Activated B cell treated with CpG ODN at 0.5 μM for 24 hours (primary cell): ENCODE results near the gene INHBC. TPM values are rescaled to one million over a fixed set of nuclear protein-coding genes. Genes with fewer than 3 reads are reported as not detected.

Experiments used
- ATAC-seq: fragments of 200-7000 bp; cut with Tn5 transposase; one replicate; pipeline ENCODE4 v1.10.0; 2021; ENCODE audit warnings: low read depth, mild to moderate bottlenecking, moderate library complexity
- CTCF ChIA-PET: fragments of 350-600 bp; sonication (Branson Sonifier 250); formaldehyde crosslinking; loops from one replicate; lab custom pipeline; 2021; ENCODE audit warnings: antibody characterized with exemption; lab: Charles Lee
- POLR2A ChIA-PET: fragments of 350-600 bp; sonication (Branson Sonifier 250); formaldehyde crosslinking; loops from one replicate; lab custom pipeline; 2021; ENCODE audit warnings: antibody characterized with exemption; lab: Charles Lee
- DNase-seq: peaks from one replicate; pipeline ENCODE4 v3.0.0; 2022
- H3K27ac Mint-ChIP-seq: one replicate; pipeline ENCODE4 v1.8.0; 2020; ENCODE audit warnings: mixed read lengths
- H3K27me3 Mint-ChIP-seq: one replicate; pipeline ENCODE4 v1.8.0; 2021; ENCODE audit warnings: mixed read lengths
- H3K36me3 Mint-ChIP-seq: one replicate; pipeline ENCODE4 v1.8.0; 2021; ENCODE audit warnings: low read depth, mixed read lengths
- H3K4me1 Mint-ChIP-seq: one replicate; pipeline ENCODE4 v1.8.0; 2021; ENCODE audit warnings: mixed read lengths
- H3K4me3 Mint-ChIP-seq: one replicate; pipeline ENCODE4 v1.8.0; 2020; ENCODE audit warnings: mild to moderate bottlenecking, mixed read lengths
- H3K9me3 Mint-ChIP-seq: one replicate; pipeline ENCODE4 v1.8.0; 2020; ENCODE audit warnings: mixed read lengths
- intact Hi-C: fragments of 100-400 bp; cut with micrococcal nuclease; formaldehyde crosslinking; loops from one replicate; pipeline ENCODE4 v1.15.1; 2024
- total RNA-seq: library from RNA; stranded (reverse); gene quantifications from 2 replicates; pipeline ENCODE4 v1.2.3, GENCODE V29; 2022
- TF ChIP-seq, protein P1 (sequence below): fragments of 200-600 bp; IDR thresholded peaks from one replicate; pipeline ENCODE4 v1.8.0; 2022; ENCODE audit warnings: antibody characterized with exemption, mild to moderate bottlenecking

INHBC gene
- total RNA-seq, 1 donor from 2014 or later: not detected

DNA sequence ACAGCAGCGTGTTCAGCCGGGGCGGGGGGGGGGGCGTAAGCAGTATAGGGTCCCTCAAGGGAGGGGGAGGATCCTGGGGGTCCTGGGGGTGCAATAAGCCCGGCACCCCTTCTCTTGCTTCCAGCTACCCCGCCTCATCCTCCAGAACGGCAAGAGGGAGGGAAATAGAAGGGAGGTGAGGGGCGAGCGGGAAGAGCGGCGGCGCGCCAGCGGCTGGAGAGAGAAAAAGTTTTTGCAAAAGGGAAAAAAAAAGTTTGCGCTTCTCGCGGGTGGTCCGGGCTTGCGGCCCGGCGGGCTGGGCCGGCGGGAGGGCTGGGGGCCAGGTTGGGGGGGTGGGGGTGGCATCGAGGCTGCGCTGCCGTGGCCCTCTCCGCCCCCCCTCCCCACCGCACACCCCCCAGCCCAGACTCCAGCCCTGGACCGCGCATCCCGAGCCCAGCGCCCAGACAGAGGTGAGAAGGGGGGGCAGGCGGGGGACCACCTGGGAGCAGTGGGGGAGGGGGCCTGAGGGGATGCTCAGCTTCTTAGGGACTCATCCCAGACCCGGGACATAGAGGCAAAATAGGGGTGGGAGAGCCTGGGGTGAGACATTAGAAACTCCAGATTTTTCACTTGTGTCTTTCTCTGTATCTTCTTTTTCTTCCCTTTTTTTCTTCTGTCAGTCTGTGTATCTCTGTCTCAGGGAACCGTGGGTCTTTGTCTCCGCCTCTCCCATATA, 25.3 kb downstream of the INHBC start, which contains the start of gene GLI1:
TSS of gene GLI1 (plus strand) at position 36 of the 718 bp plus-strand sequence. CDS start 3,907 bp downstream, outside the sequence.
- no peaks in the 10 kb centered on the region for H3K27me3 Mint-ChIP-seq
- H3K4me3 Mint-ChIP-seq: peak within 1 kb of the TSS; percentile 97
- no peak for ATAC-seq
- ChIA-PET POLR2A (interaction anchor here (0.6 to 6.9 kb wide), 14 partner anchors 9 to 1322 kb away, joined by 3 to 133 read pairs (median 5); partner anchors contain the start of genes ARHGAP9, DDIT3, MARS1 and SHMT2), CTCF (interaction anchor here (0.6 to 6.7 kb wide), 14 partner anchors 11 to 971 kb away, joined by 3 to 74 read pairs (median 5); partner anchors contain the start of gene ARHGAP9)
- no peak for DNase-seq
- H3K4me1 Mint-ChIP-seq: peaks cover 65% of the 10 kb centered on the region
- intact Hi-C loops: loop anchor here (1.0 to 10.0 kb wide), 8 partner anchors 27 to 335 kb away; partner anchors contain the start of genes B4GALNT1, DCTN2, DDIT3 and LRP1
- no peaks in the 10 kb centered on the region for H3K9me3 Mint-ChIP-seq
- peaks cover 13% of the 10 kb centered on the region for H3K36me3 Mint-ChIP-seq
- TF ChIP-seq, protein P1, sequence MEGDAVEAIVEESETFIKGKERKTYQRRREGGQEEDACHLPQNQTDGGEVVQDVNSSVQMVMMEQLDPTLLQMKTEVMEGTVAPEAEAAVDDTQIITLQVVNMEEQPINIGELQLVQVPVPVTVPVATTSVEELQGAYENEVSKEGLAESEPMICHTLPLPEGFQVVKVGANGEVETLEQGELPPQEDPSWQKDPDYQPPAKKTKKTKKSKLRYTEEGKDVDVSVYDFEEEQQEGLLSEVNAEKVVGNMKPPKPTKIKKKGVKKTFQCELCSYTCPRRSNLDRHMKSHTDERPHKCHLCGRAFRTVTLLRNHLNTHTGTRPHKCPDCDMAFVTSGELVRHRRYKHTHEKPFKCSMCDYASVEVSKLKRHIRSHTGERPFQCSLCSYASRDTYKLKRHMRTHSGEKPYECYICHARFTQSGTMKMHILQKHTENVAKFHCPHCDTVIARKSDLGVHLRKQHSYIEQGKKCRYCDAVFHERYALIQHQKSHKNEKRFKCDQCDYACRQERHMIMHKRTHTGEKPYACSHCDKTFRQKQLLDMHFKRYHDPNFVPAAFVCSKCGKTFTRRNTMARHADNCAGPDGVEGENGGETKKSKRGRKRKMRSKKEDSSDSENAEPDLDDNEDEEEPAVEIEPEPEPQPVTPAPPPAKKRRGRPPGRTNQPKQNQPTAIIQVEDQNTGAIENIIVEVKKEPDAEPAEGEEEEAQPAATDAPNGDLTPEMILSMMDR: no peak
- H3K27ac Mint-ChIP-seq: peak within 1 kb of the TSS; percentile 98

DNA sequence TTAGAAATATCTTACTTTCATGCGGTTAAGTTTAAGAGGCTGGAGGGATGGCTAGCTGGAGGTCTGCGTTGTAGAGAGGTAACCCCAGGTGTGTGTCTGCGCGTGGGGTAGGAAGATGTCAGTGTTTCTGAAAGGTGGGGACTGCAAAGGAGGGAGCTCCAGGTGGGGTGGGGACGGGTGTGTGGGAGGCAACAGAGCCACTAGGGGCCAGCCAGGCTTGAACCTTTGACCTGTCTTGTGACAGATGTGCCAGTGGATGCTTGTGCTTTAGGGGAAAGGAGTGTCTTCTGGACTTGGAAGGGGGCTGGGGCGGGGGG, 25.8 kb downstream of the INHBC start:
- Mint-ChIP-seq H3K4me3 (peak overlapping the region; percentile 97), H3K27ac (peak overlapping the region; percentile 78), H3K27me3 (no peaks in the 10 kb centered on the region), H3K4me1 (peaks cover 64% of the 10 kb centered on the region), H3K36me3 (peaks cover 13% of the 10 kb centered on the region), H3K9me3 (no peaks in the 10 kb centered on the region)
- ChIA-PET POLR2A (interaction anchor here (0.6 to 6.9 kb wide), 7 partner anchors 17 to 1323 kb away, joined by 3 to 133 read pairs (median 6); partner anchors contain the start of genes ARHGAP9, DDIT3 and MARS1), CTCF (interaction anchor here (6.7 kb wide), 1 partner anchor 17 kb away, joined by 74 read pairs; the partner anchor contains the start of gene ARHGAP9)
- ATAC-seq (no peak), DNase-seq (peak; percentile 32)
- TF ChIP-seq, protein P1: no peak
- intact Hi-C loops: no loop called here

DNA sequence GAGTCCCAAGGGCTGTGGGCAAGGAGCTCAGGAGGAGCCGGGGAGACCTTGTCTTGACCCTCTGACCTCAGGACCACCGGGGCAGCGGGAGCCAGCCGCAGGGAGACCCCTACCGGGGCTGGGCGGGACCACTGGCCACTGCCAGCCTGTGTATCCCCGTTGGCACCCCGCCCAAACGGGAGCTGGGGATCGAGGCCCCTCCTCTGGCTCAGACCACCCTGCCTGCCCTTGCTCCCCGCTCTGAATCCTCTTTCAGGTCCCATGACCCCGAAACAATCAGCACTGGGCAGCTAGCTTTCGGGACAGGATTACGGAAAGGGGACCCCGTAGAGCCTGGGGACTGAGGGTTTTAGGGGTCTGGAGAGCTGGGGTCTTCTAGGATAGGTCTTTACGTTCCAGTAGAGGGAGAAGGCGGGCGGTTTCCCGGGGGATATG, 26.3 kb downstream of the INHBC start:
- Mint-ChIP-seq H3K27me3 (no peaks in the 10 kb centered on the region), H3K36me3 (peaks cover 13% of the 10 kb centered on the region), H3K9me3 (no peaks in the 10 kb centered on the region), H3K4me3 (peak overlapping the region; percentile 97), H3K4me1 (peaks cover 60% of the 10 kb centered on the region), H3K27ac (peak overlapping the region; percentile 12)
- DNase-seq: no peak
- ATAC-seq: no peak
- ChIA-PET POLR2A (interaction anchor here (0.6 to 6.9 kb wide), 8 partner anchors 17 to 1323 kb away, joined by 3 to 133 read pairs (median 6); partner anchors contain the start of genes ARHGAP9 and DDIT3), CTCF (interaction anchor here (1.3 to 6.7 kb wide), 2 partner anchors 16 to 122 kb away, joined by 3 to 74 read pairs; partner anchors contain the start of gene ARHGAP9)
- intact Hi-C loops: no loop called here
- TF ChIP-seq, protein P1: no peak

DNA sequence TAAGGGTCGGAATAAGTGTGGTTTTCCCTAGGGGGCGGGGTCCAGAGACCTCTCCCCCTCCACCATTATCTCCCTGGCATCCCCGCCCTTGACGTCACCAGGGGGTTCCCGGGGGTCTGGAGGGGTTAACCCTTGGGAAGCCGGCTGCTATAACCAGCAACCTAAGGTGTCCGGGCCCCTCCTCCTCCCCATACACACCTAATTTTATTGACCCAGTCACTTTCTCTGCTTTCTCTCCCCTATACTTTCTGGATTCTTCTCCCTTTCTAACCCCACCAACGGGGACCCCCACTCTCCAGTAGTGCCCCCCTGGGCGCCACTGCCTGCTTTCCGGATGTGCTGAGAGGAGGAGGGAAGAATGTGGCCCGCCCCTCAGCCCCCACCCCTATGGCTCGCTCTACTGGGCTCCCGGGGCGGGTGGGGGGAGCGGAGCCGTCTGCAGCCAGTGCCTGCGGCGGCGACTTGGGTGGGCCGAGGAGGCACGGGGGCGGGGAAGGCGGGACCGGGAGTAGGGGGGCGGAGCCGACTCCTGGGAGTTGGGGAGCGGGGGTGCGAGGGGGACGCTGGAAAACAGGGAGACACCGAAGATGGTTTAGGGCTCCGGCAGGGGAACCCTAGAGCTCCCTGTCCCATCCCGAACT, 26.8 kb downstream of the INHBC start:
- no peaks in the 10 kb centered on the region for H3K27me3 Mint-ChIP-seq
- intact Hi-C loops: no loop called here
- CTCF ChIA-PET: interaction anchor here (0.8 to 6.7 kb wide), 4 partner anchors 8 to 196 kb away, joined by 3 to 74 read pairs (median 4); partner anchors contain the start of gene ARHGAP9
- ATAC-seq: peak; percentile 4
- H3K36me3 Mint-ChIP-seq: peaks cover 13% of the 10 kb centered on the region
- H3K4me3 Mint-ChIP-seq: peak overlapping the region; percentile 97
- no peaks in the 10 kb centered on the region for H3K9me3 Mint-ChIP-seq
- TF ChIP-seq, protein P1: no peak
- H3K4me1 Mint-ChIP-seq: peaks cover 56% of the 10 kb centered on the region
- peak overlapping the region; percentile 84 for H3K27ac Mint-ChIP-seq
- peak; percentile 40 for DNase-seq
- POLR2A ChIA-PET: interaction anchor here (0.6 to 6.9 kb wide), 10 partner anchors 9 to 333 kb away, joined by 3 to 133 read pairs (median 5); partner anchors contain the start of genes ARHGAP9, DDIT3 and R3HDM2
